Measurements from ENCODE around the gene BRWD1. TPM values are rescaled to one million over a fixed set of nuclear protein-coding genes. Genes with fewer than 3 reads are reported as not detected.

Gene BRWD1
- total RNA-seq, 2 experiments from 2014 or later, result 84.7 to 92.2 TPM

GRCh38 chr21:39321424-39321823 lies 8.0 kb upstream of the BRWD1 start:
- ChIA-PET CTCF (no interaction called here), POLR2A (no interaction called here)
- Mint-ChIP-seq H3K27me3 (no peaks in the 10 kb centered on the region), H3K36me3 (ENCODE audit: low read depth) (no peaks in the 10 kb centered on the region), H3K4me1 (ENCODE audit: low read depth) (peaks cover under 1% of the 10 kb centered on the region), H3K4me3 (no peak overlapping the region), H3K9me3 (no peaks in the 10 kb centered on the region), H3K27ac (no peak overlapping the region)
- Histone ChIP-seq H3K27ac (ENCODE audit: low read depth in 1 of 2, low read length in 2 of 2) (no peak overlapping the region), H3K36me3 (ENCODE audit: insufficient read depth, low read length) (no peaks in the 10 kb centered on the region), H3K27me3 (ENCODE audit: control insufficient read depth in 1 of 2, insufficient read depth in 2 of 2, low read length in 2 of 2) (no peaks in the 10 kb centered on the region), H3K9me3 (ENCODE audit: control insufficient read depth in 1 of 2, insufficient read depth in 1 of 2, low read length in 2 of 2) (no peaks in the 10 kb centered on the region), H3K4me3 (ENCODE audit: low read length) (no peak overlapping the region), H3K4me1 (ENCODE audit: insufficient read depth, low read length) (no peaks in the 10 kb centered on the region)
- ATAC-seq (ENCODE audit: poor library complexity) (no peak), DNase-seq (no peak)
- TF ChIP-seq CTCF (IDR thresholded peaks at IDR 0.05), result no peak
- intact Hi-C loops (cut with DNase I, micrococcal nuclease), result no loop called here

- TF ChIP-seq CTCF (IDR thresholded peaks at IDR 0.05), result no peak
- Mint-ChIP-seq H3K9me3 (no peaks in the 10 kb centered on the region), H3K4me3 (no peak overlapping the region), H3K36me3 (ENCODE audit: low read depth) (no peaks in the 10 kb centered on the region), H3K27me3 (no peaks in the 10 kb centered on the region), H3K4me1 (ENCODE audit: low read depth) (peaks cover 10% of the 10 kb centered on the region), H3K27ac (no peak overlapping the region)
- no peak overlapping the region for H3K27ac ChIP-seq (ENCODE audit: low read depth in 1 of 2, low read length in 2 of 2)
- H3K9me3 ChIP-seq (ENCODE audit: control insufficient read depth in 1 of 2, insufficient read depth in 1 of 2, low read length in 2 of 2), result no peaks in the 10 kb centered on the region
- ChIA-PET POLR2A (no interaction called here), CTCF (no interaction called here)
- H3K36me3 ChIP-seq (ENCODE audit: insufficient read depth, low read length), result no peaks in the 10 kb centered on the region
- peaks cover 8% of the 10 kb centered on the region for H3K4me1 ChIP-seq (ENCODE audit: insufficient read depth, low read length)
- intact Hi-C loops (cut with DNase I, micrococcal nuclease), result loop anchor here (10.0 kb wide), 2 partner anchors 125 to 1955 kb away; partner anchors contain the start of genes DYRK1A (in 1 of the 2) and LCA5L (in 1 of the 2)
- H3K27me3 ChIP-seq (ENCODE audit: control insufficient read depth in 1 of 2, insufficient read depth in 2 of 2, low read length in 2 of 2), result no peaks in the 10 kb centered on the region
- ATAC-seq (ENCODE audit: poor library complexity) (no peak), DNase-seq (no peak)
- H3K4me3 ChIP-seq (ENCODE audit: low read length), result no peak overlapping the region
Observed at GRCh38 chr21:39319814-39320332, 6.4 kb upstream of the BRWD1 start.

- Mint-ChIP-seq H3K27ac (no peak overlapping the region), H3K4me3 (no peak overlapping the region), H3K27me3 (no peaks in the 10 kb centered on the region), H3K9me3 (no peaks in the 10 kb centered on the region), H3K4me1 (ENCODE audit: low read depth) (peaks cover 15% of the 10 kb centered on the region), H3K36me3 (ENCODE audit: low read depth) (peaks cover 4% of the 10 kb centered on the region)
- Histone ChIP-seq H3K27ac (ENCODE audit: low read depth in 1 of 2, low read length in 2 of 2) (no peak overlapping the region), H3K9me3 (ENCODE audit: control insufficient read depth in 1 of 2, insufficient read depth in 1 of 2, low read length in 2 of 2) (no peaks in the 10 kb centered on the region), H3K36me3 (ENCODE audit: insufficient read depth, low read length) (no peaks in the 10 kb centered on the region), H3K4me3 (ENCODE audit: low read length) (no peak overlapping the region), H3K4me1 (ENCODE audit: insufficient read depth, low read length) (peaks cover 13% of the 10 kb centered on the region), H3K27me3 (ENCODE audit: control insufficient read depth in 1 of 2, insufficient read depth in 2 of 2, low read length in 2 of 2) (no peaks in the 10 kb centered on the region)
- ChIA-PET CTCF (no interaction called here), POLR2A (interaction anchor here (0.8 to 2.8 kb wide), 2 partner anchors 14 to 29 kb away, joined by 3 to 14 read pairs; partner anchors contain the start of gene HMGN1)
- TF ChIP-seq CTCF (IDR thresholded peaks at IDR 0.05), result no peak
- intact Hi-C loops (cut with DNase I, micrococcal nuclease), result loop anchor here (10.0 kb wide), 2 partner anchors 125 to 1955 kb away; partner anchors contain the start of genes DYRK1A (in 1 of the 2) and LCA5L (in 1 of the 2)
- no peak for DNase-seq
- no peak for ATAC-seq (ENCODE audit: poor library complexity)
Observed at GRCh38 chr21:39319251-39319756, 5.9 kb upstream of the BRWD1 start.

Data from CD4-positive, alpha-beta T cell (primary cell).